EL (cell line): Measurements from ENCODE around the gene NPAS1.

Experiments
- DNase-seq: peaks from one replicate; pipeline ENCODE4 v3.0.0-alpha.2; 2016

The NPAS1 gene

DNA sequence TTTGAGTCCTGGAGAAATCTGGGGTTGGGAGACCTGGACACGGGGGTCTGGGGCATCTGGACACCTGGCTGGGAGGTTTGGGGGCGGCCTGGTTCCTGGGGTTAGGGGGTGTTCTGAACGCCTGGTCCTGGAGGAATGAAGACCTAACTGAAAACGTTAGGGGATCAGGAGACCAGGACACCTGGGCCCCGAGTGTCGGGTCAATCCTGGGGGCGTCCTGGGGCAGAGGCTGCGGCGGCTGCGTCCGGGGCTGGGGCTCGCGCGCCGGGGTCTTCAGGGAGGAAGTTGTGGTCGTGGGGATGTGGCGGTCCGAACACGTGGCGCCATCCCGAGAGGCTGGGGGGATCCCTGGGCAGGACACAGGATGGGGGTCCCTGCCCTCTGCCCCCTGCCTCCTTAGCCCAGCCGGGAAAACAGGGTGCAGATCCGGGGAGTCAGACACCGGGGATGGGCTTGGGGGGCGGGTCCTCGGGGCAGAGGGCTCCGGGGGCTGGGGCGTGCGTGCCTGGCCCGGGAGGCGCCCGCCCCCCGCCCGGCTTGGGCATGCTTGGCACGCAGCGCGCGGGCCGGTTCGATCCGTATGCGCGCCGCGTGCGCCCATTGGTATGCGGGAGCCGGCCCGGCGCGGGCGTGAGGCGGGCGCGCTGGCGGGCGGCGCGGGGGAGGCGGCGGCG lies 632 bp downstream of the NPAS1 start:
- DNase-seq, result peak; percentile 30

DNA sequence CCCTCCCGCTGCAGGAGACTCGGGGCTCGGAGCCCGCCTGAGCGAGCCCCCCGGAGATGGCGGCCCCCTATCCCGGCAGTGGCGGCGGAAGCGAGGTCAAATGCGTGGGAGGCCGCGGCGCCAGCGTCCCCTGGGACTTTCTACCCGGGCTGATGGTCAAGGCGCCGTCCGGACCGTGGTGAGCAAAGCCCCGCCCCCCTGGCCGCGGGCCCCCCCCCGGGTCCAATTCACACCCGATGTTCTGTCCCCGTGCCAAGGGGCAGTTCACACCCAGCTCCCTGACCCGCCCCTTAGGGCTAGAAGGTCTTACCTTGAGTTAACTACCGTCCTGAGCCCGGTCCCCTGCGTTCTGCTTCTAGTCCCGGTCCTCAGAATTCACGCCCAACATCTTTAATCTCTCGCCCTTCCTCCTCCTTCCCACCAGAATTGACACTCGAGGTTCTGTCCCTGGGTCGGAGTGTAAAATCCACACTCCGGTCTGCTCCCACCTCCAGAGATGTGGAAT lies 1.4 kb downstream of the NPAS1 start:
- DNase-seq, result peak; percentile 23

GRCh38 chr19:47021536-47022139 lies 2.0 kb downstream of the NPAS1 start:
- peak; percentile 27 for DNase-seq

DNA sequence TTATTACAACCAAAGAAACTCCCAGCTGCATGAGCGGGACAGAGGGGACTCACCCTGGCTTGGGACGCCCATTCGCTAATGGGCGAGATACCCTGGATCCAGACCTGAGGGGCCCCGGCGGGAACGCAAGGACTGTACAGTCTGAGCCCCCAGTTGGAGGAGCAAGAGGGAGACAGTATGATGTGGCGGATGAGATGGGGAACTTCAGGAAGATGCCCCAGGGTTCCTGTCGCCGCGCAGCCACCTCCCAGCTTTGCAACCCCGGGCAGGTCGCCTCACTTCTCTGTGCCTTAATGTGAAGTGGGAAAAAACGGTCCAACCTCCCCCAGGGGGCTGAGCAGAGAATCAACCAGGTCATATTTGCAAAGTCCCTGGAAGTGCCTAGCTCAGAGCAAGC lies 2.5 kb downstream of the NPAS1 start:
- DNase-seq, result no peak

GRCh38 chr19:47022541-47023447 lies 3.2 kb downstream of the NPAS1 start:
- DNase-seq, result no peak

- no peak for DNase-seq
These were observed 3.8 kb downstream of the NPAS1 start for GRCh38 chr19:47023448-47023794.

DNA sequence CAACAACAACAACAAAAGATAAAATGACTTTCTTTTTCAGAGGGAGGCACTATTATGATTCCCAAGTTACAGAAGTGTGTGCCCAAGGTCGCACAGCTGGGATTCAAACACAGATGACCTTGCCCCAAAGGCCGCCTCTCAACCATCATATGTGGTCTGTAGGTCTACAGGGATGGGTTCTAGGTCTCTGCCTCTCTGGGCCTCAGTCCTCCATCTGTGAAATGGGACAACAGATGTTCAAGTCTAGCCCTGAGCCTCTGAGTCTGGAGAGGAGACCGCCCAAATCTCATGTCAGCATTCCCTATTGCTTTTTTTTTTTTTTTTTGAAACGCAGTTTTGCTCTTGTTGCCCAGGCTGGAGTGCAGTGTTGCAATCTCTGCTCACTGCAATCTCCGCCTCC lies 4.9 kb downstream of the NPAS1 start:
- DNase-seq, result no peak

DNA sequence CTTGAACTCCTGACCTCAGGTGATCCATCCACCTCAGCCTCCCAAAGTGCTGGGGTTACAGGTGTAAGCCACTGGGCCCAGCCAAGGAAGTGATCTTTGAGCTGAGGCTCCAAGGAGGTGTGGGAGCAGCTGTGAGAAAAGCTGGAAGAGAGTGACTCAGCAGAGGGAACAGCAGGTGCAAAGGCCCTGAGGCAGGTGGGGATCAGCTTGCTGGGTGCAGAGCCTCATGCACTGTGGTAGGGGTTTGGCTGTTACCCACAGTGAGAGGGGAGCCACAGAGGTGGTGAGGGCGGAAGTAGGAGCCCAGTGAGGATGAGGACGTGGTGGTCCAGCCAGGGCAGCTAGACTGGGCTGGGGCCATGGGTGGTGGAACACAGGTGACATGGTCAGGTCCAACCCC lies 6.5 kb downstream of the NPAS1 start:
- no peak for DNase-seq

- no peak for DNase-seq
These were observed 7.3 kb downstream of the NPAS1 start for GRCh38 chr19:47026889-47027288.

- no peak for DNase-seq
These were observed 8.0 kb downstream of the NPAS1 start for GRCh38 chr19:47027586-47028088.

- DNase-seq, result no peak
These were observed 8.6 kb downstream of the NPAS1 start for GRCh38 chr19:47028195-47028601.

- no peak for DNase-seq
These were observed 12.7 kb downstream of the NPAS1 start for GRCh38 chr19:47032171-47032811.

DNA sequence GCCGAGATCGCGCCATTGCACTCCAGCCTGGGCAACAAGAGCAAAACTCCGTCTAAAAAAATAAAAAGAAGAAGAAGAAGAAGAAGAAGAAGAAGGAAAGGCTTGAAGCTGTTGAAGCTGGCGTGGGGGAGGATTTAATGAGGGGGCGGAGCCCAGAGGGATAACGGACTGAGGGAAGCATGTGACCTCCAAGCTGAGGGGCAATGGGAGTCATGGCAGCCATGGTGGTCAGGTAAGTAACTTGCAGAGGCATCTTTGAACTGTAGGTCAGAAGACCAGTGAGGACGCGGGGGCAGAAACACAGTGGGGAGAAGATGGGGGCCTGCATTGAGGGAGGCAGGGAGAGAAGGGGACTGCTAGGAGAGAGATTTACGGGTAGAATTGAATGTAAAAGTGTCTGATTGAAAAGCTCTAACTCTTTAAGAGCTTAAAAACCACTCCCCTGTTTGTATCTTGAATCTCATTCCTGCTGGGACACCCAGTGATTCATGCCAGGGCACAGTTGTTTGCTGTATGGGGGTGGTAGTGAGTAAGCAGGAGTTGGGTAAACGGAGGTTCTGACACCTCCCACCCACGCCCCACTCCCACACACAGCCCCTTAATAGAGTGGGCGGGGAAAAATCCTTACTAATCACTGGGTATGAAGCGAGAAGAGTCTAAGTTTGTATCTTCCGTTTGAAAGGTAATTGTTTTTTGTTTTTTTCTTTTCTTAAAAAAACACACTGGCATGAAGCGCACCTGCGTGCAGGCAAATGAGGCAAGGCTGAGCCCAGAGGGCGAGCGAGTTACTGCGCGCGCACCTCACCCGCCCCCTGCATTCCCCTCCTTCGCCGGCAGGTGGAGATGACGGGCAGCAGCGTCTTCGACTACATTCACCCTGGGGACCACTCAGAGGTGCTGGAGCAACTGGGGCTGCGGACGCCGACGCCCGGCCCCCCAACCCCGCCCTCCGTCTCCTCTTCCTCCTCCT lies 15.8 kb downstream of the NPAS1 start:
- DNase-seq, result peak; percentile 85

- DNase-seq, result no peak
These were observed 16.5 kb downstream of the NPAS1 start for GRCh38 chr19:47036097-47036651.

DNA sequence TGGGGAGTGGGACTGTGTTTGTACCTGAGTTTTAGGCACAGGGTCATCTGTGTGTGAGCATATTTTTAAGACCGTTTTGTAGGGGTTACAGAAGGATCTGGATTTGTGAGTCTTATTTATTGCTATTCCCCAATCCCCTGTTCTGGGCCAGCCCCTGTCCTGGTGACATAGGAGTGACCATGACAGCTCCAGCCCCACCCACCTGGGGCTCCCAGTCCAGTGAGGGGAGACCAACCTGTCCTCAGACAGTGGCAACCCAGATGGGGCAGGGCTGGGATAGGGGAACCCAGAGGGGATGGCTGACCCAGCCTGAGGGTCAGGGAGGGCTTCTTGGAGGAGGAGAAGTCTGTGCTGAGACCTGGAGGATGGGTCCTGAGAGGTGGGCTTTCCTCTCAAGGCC lies 18.1 kb downstream of the NPAS1 start:
- no peak for DNase-seq

GRCh38 chr19:47039239-47039874 lies 19.7 kb downstream of the NPAS1 start:
- no peak for DNase-seq

DNA sequence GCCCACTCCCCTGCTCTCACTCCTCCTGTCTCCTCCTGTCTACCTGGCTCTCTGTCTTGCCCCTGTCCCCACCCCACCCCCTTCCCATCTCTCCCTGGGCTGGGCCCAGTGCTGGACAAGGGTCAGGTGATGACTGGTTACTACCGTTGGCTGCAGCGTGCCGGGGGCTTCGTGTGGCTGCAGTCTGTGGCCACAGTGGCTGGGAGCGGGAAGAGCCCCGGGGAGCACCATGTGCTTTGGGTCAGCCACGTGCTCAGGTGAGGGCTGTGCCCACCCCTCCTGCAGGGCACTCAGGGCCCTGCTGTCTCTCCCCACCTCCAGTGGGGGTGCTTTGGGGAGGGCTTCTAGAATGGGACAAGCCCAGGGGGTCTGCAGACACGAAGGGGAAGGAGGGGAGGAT lies 21.2 kb downstream of the NPAS1 start:
- DNase-seq, result no peak

GRCh38 chr19:47044946-47045866 lies 25.6 kb downstream of the NPAS1 start:
- no peak for DNase-seq

- no peak for DNase-seq
These were observed 26.3 kb downstream of the NPAS1 start for GRCh38 chr19:47045867-47046470.
